Measurements from ENCODE around the gene ROBO1.

ROBO1 gene

GRCh38 chr3:79661896-79662295, 105.9 kb downstream of the ROBO1 start:
- TF ChIP-seq POLR2AphosphoS5 (IDR thresholded peaks at IDR 0.05; ENCODE audit: low read depth, low read length) (no peak), TAF1 (IDR thresholded peaks at IDR 0.05; ENCODE audit: borderline replicate concordance, low read depth, low read length) (no peak), POLR2A (IDR thresholded peaks at IDR 0.05; ENCODE audit: low read depth, low read length) (no peak)
- DNase-seq (ENCODE audit: insufficient read length) (no peak), FAIRE-seq (no peak)

- no peak for FAIRE-seq
- TF ChIP-seq POLR2AphosphoS5 (IDR thresholded peaks at IDR 0.05; ENCODE audit: low read depth, low read length) = no peak
- no peak for TF ChIP-seq POLR2A (IDR thresholded peaks at IDR 0.05; ENCODE audit: low read depth, low read length)
- TF ChIP-seq TAF1 (IDR thresholded peaks at IDR 0.05; ENCODE audit: borderline replicate concordance, low read depth, low read length) = no peak
- no peak for DNase-seq (ENCODE audit: insufficient read length)
These were observed 110.7 kb downstream of the ROBO1 start for GRCh38 chr3:79657076-79657475.

GRCh38 chr3:79654019-79654418, 113.8 kb downstream of the ROBO1 start:
- TF ChIP-seq POLR2A (IDR thresholded peaks at IDR 0.05; ENCODE audit: low read depth, low read length) (no peak), TAF1 (IDR thresholded peaks at IDR 0.05; ENCODE audit: borderline replicate concordance, low read depth, low read length) (no peak), POLR2AphosphoS5 (IDR thresholded peaks at IDR 0.05; ENCODE audit: low read depth, low read length) (no peak)
- FAIRE-seq = no peak
- DNase-seq (ENCODE audit: insufficient read length) = no peak

- DNase-seq (ENCODE audit: insufficient read length) = no peak
- FAIRE-seq = no peak
These were observed 114.5 kb downstream of the ROBO1 start for GRCh38 chr3:79653266-79653830.

GRCh38 chr3:79651536-79652065, 116.2 kb downstream of the ROBO1 start:
- no peak for TF ChIP-seq POLR2AphosphoS5 (IDR thresholded peaks at IDR 0.05; ENCODE audit: low read depth, low read length)
- TF ChIP-seq POLR2A (IDR thresholded peaks at IDR 0.05; ENCODE audit: low read depth, low read length) = no peak
- no peak for TF ChIP-seq TAF1 (IDR thresholded peaks at IDR 0.05; ENCODE audit: borderline replicate concordance, low read depth, low read length)
- FAIRE-seq = no peak
- no peak for DNase-seq (ENCODE audit: insufficient read length)

More at GRCh38 chr3:79653266-79653830, 114.5 kb downstream of the ROBO1 start:
- TF ChIP-seq POLR2AphosphoS5 (IDR thresholded peaks at IDR 0.05; ENCODE audit: low read depth, low read length) = no peak
- no peak for TF ChIP-seq TAF1 (IDR thresholded peaks at IDR 0.05; ENCODE audit: borderline replicate concordance, low read depth, low read length)
- TF ChIP-seq POLR2A (IDR thresholded peaks at IDR 0.05; ENCODE audit: low read depth, low read length) = no peak

GRCh38 chr3:79639855-79640254, 127.9 kb downstream of the ROBO1 start:
- TF ChIP-seq POLR2A (IDR thresholded peaks at IDR 0.05; ENCODE audit: low read depth, low read length) (no peak), POLR2AphosphoS5 (IDR thresholded peaks at IDR 0.05; ENCODE audit: low read depth, low read length) (no peak), TAF1 (IDR thresholded peaks at IDR 0.05; ENCODE audit: borderline replicate concordance, low read depth, low read length) (no peak)
- DNase-seq (ENCODE audit: insufficient read length) (no peak), FAIRE-seq (no peak)

GRCh38 chr3:79636372-79636771, 131.4 kb downstream of the ROBO1 start:
- TF ChIP-seq POLR2AphosphoS5 (IDR thresholded peaks at IDR 0.05; ENCODE audit: low read depth, low read length) (no peak), POLR2A (IDR thresholded peaks at IDR 0.05; ENCODE audit: low read depth, low read length) (no peak), TAF1 (IDR thresholded peaks at IDR 0.05; ENCODE audit: borderline replicate concordance, low read depth, low read length) (no peak)
- FAIRE-seq = no peak

GRCh38 chr3:79632842-79633241, 135.0 kb downstream of the ROBO1 start:
- FAIRE-seq (no peak), DNase-seq (ENCODE audit: insufficient read length) (no peak)
- TF ChIP-seq POLR2A (IDR thresholded peaks at IDR 0.05; ENCODE audit: low read depth, low read length) (no peak), TAF1 (IDR thresholded peaks at IDR 0.05; ENCODE audit: borderline replicate concordance, low read depth, low read length) (no peak), POLR2AphosphoS5 (IDR thresholded peaks at IDR 0.05; ENCODE audit: low read depth, low read length) (no peak)

More at GRCh38 chr3:79636372-79636771, 131.4 kb downstream of the ROBO1 start:
- no peak for DNase-seq (ENCODE audit: insufficient read length)

- TF ChIP-seq TAF1 (IDR thresholded peaks at IDR 0.05; ENCODE audit: borderline replicate concordance, low read depth, low read length) (no peak), POLR2A (IDR thresholded peaks at IDR 0.05; ENCODE audit: low read depth, low read length) (no peak), POLR2AphosphoS5 (IDR thresholded peaks at IDR 0.05; ENCODE audit: low read depth, low read length) (no peak)
- FAIRE-seq (no peak), DNase-seq (ENCODE audit: insufficient read length) (no peak)
These were observed 148.9 kb downstream of the ROBO1 start for GRCh38 chr3:79618883-79619282.

- TF ChIP-seq TAF1 (IDR thresholded peaks at IDR 0.05; ENCODE audit: borderline replicate concordance, low read depth, low read length) (no peak), POLR2AphosphoS5 (IDR thresholded peaks at IDR 0.05; ENCODE audit: low read depth, low read length) (no peak), POLR2A (IDR thresholded peaks at IDR 0.05; ENCODE audit: low read depth, low read length) (no peak)
- no peak for FAIRE-seq
- DNase-seq (ENCODE audit: insufficient read length) = no peak
These were observed 161.4 kb downstream of the ROBO1 start for GRCh38 chr3:79606414-79606813.

- DNase-seq (ENCODE audit: insufficient read length) (no peak), FAIRE-seq (no peak)
- no peak for TF ChIP-seq TAF1 (IDR thresholded peaks at IDR 0.05; ENCODE audit: borderline replicate concordance, low read depth, low read length)
- no peak for TF ChIP-seq POLR2A (IDR thresholded peaks at IDR 0.05; ENCODE audit: low read depth, low read length)
- no peak for TF ChIP-seq POLR2AphosphoS5 (IDR thresholded peaks at IDR 0.05; ENCODE audit: low read depth, low read length)
These were observed 163.1 kb downstream of the ROBO1 start for GRCh38 chr3:79604681-79605080.

- no peak for DNase-seq (ENCODE audit: insufficient read length)
- no peak for FAIRE-seq
- TF ChIP-seq POLR2A (IDR thresholded peaks at IDR 0.05; ENCODE audit: low read depth, low read length) (no peak), POLR2AphosphoS5 (IDR thresholded peaks at IDR 0.05; ENCODE audit: low read depth, low read length) (no peak), TAF1 (IDR thresholded peaks at IDR 0.05; ENCODE audit: borderline replicate concordance, low read depth, low read length) (no peak)
These were observed 165.4 kb downstream of the ROBO1 start for GRCh38 chr3:79602385-79602784.

Data from GM12892 (cell line).